PFSK-1 (cell line): ENCODE measurements around the gene RIPOR3.

ENCODE experiments used
- FOXP2 ChIP-seq: optimal IDR thresholded peaks from 2 replicates; pipeline ENCODE3; 2011; ENCODE audit warnings: borderline replicate concordance, control low read depth, inconsistent platforms; ENCODE audit not compliant: insufficient read depth; ENCODE audit errors: extremely low read length, extremely low read depth
- POLR2AphosphoS5 ChIP-seq: IDR thresholded peaks from 2 replicates; pipeline ENCODE4 v1.6.1; 2012; ENCODE audit warnings: low read depth, mild to moderate bottlenecking, control low read depth, low read length, moderate library complexity
- SIN3A ChIP-seq: IDR thresholded peaks from 2 replicates; pipeline ENCODE4 v1.6.1; 2012; ENCODE audit warnings: mild to moderate bottlenecking, low read length, moderate library complexity, borderline replicate concordance; ENCODE audit not compliant: insufficient read depth
- TAF1 ChIP-seq: IDR thresholded peaks from 2 replicates; pipeline ENCODE4 v1.6.1; 2012; ENCODE audit warnings: low read length, control low read depth, borderline replicate concordance; ENCODE audit not compliant: insufficient read depth
- TF ChIP-seq, protein P1 (sequence below), 2 experiments: IDR thresholded peaks; 2 replicates each; pipeline versions ENCODE4 v1.6.1 to v1.8.0; 2011 to 2012; ENCODE audit warnings: low read depth in 2 of 2, low read length in 2 of 2, control low read depth in 1 of 2, inconsistent platforms in 1 of 2, mild to moderate bottlenecking in 1 of 2, moderate library complexity in 1 of 2; ENCODE audit not compliant: insufficient read depth in 1 of 2

DNA sequence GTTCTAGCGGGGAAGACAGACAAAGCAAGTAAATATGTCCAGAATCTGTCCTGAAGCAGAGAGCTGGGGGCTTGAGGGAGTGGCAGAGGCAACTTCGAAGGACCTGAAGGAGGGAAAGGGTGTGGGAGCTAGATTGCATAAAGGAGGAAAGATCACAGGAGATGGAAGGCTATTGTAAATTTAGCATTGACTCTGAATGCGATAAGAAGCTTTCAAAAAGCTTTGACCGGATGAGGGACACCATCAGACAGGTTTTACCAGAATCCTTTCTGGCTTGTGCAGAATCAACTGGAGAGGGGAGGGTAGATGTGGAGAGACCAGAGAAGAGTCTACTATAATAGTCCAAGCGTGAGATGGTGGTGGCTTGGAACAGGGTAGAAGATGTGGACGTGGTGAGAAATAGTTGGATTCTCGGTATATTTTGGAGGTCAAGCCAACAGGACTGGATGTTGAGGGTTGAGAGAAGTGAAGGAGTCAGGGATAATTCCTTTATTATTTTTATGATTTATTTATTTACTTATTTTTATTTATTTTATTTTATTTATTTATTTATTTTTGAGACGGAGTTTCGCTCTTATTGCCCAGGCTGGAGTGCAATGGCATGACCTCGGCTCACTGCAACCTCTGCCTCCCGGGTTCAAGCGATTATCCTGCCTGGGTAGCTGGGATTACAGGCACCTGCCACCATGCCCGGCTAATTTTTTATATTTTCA lies 19.9 kb upstream of the RIPOR3 start:
- TF ChIP-seq SIN3A (no peak), POLR2AphosphoS5 (no peak), TAF1 (no peak), FOXP2 (no peak)
- TF ChIP-seq, protein P1, sequence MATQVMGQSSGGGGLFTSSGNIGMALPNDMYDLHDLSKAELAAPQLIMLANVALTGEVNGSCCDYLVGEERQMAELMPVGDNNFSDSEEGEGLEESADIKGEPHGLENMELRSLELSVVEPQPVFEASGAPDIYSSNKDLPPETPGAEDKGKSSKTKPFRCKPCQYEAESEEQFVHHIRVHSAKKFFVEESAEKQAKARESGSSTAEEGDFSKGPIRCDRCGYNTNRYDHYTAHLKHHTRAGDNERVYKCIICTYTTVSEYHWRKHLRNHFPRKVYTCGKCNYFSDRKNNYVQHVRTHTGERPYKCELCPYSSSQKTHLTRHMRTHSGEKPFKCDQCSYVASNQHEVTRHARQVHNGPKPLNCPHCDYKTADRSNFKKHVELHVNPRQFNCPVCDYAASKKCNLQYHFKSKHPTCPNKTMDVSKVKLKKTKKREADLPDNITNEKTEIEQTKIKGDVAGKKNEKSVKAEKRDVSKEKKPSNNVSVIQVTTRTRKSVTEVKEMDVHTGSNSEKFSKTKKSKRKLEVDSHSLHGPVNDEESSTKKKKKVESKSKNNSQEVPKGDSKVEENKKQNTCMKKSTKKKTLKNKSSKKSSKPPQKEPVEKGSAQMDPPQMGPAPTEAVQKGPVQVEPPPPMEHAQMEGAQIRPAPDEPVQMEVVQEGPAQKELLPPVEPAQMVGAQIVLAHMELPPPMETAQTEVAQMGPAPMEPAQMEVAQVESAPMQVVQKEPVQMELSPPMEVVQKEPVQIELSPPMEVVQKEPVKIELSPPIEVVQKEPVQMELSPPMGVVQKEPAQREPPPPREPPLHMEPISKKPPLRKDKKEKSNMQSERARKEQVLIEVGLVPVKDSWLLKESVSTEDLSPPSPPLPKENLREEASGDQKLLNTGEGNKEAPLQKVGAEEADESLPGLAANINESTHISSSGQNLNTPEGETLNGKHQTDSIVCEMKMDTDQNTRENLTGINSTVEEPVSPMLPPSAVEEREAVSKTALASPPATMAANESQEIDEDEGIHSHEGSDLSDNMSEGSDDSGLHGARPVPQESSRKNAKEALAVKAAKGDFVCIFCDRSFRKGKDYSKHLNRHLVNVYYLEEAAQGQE (IDR thresholded peaks at IDR 0.05; ENCODE audit: insufficient read depth in 1 of 2, low read depth in 2 of 2, low read length in 2 of 2) = no peak
